ENCODE measurements around the gene LMCD1.

DNA sequence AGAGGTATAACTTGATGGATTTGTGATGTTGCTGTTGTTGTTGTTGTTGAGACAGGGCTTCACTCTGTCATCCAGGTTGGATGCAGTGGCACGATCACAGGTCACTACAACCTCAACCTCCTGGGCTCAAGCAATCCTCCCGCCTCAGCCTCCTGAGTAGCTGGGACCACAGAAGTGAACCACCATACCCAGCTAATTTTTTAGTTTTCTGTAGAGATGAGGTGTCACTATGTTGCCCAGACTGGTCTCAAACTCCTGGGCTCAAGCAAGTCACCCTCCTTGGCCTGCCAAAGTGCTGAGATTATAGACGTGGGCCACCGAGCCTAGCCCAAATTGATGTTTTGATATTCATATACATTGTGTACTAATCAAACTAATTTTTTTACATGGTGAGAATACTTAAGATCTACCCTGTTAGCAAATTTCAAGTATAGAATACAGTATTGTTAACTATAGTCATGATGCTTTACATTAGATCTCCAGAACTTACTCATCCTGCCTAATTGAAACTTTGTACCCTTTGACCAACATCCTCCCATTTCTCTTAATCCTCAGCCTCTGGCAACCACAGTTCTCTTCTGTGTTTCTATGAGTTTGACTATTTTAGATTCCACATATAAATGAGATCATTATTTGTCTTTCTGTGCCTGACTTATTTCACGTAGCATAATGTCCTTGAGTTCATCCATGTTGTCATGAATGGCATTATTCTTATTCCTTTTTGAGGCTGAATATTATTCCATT, 23.2 kb downstream of the LMCD1 start:
- no peak for TF ChIP-seq POLR2A (IDR thresholded peaks at IDR 0.05)
- TF ChIP-seq, protein P1, sequence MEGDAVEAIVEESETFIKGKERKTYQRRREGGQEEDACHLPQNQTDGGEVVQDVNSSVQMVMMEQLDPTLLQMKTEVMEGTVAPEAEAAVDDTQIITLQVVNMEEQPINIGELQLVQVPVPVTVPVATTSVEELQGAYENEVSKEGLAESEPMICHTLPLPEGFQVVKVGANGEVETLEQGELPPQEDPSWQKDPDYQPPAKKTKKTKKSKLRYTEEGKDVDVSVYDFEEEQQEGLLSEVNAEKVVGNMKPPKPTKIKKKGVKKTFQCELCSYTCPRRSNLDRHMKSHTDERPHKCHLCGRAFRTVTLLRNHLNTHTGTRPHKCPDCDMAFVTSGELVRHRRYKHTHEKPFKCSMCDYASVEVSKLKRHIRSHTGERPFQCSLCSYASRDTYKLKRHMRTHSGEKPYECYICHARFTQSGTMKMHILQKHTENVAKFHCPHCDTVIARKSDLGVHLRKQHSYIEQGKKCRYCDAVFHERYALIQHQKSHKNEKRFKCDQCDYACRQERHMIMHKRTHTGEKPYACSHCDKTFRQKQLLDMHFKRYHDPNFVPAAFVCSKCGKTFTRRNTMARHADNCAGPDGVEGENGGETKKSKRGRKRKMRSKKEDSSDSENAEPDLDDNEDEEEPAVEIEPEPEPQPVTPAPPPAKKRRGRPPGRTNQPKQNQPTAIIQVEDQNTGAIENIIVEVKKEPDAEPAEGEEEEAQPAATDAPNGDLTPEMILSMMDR (IDR thresholded peaks at IDR 0.05) = no peak
